GM23248 (cell line): ENCODE data around the gene TIMP3.

Experiments
- EZH2 ChIP-seq: fragments of 200-600 bp; sonication (generic); IDR thresholded peaks from 2 replicates; pipeline ENCODE4 v1.6.1; 2018; ENCODE audit warnings: antibody characterized with exemption, mild to moderate bottlenecking; ENCODE audit not compliant: insufficient read depth, poor library complexity, severe bottlenecking
- EZH2phosphoT487 ChIP-seq: fragments of 200-600 bp; sonication (generic); IDR thresholded peaks from 2 replicates; pipeline ENCODE4 v1.6.1; 2018; ENCODE audit warnings: antibody characterized with exemption, moderate library complexity, mild to moderate bottlenecking, low read depth; ENCODE audit not compliant: insufficient read depth

DNA sequence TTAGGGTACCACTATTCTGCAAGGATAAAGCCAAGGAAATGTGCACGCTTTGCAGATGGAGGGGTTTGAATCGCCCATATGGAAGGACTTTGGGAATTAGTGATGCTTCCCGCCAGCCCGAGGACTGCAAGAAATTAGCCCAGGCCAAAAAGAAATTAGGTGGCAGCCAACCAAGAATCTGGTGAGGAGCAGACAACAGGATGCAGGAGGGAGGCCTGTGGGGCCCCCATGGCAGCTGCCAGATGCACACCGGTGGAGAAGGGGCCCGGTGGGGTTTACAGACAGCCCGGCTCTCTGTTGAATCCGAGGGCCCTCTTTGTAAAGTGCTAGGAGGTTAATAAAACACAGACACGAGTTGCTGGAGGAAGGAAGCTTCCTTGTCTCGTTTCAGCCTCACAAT, 73.5 kb downstream of the TIMP3 start:
- no peak for TF ChIP-seq EZH2
- no peak for TF ChIP-seq EZH2phosphoT487
